ENCODE measurements around the gene PNMA8B.

Gene PNMA8B

DNA sequence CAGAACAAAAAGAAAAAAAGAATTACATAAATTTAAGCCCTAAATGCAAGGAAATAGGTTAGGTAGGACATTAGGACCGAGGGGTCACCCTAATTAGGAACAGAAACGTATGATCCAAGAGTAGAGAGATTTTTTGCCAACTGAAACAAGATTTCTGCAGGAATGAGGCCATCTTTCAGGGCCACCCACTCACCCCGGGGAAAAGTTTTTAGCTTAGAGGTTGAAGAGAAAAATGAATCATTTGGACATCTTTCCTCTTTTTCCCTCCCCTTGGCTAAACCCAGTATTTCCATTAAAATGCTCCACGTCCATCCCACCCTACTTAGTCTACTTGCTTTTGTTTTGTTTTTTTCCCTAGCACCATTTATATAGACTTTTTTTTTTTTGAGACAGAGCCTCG lies 13.7 kb downstream of the PNMA8B start:
- Histone ChIP-seq H3K79me2 (ENCODE audit: control insufficient read depth, low read length) (no peaks in the 10 kb centered on the region), H3K4me1 (ENCODE audit: control insufficient read depth, low read length) (no peaks in the 10 kb centered on the region), H3K36me3 (ENCODE audit: control insufficient read depth, low read length) (no peaks in the 10 kb centered on the region), H3K4me3 (ENCODE audit: low read length) (no peak overlapping the region), H3F3A (ENCODE audit: control insufficient read depth, insufficient read depth) (no peaks in the 10 kb centered on the region), H3K9me3 (ENCODE audit: control insufficient read depth, insufficient read depth, low read length) (no peaks in the 10 kb centered on the region), H3K27me3 (ENCODE audit: control insufficient read depth, low read length) (peaks cover 11% of the 10 kb centered on the region; the same call in 1 of the 2 replicates), H3K4me2 (ENCODE audit: low read length) (no peak overlapping the region), H3K9me2 (replicated peaks; ENCODE audit: control insufficient read depth, low read length) (no peaks in the 10 kb centered on the region), H4K20me1 (ENCODE audit: control insufficient read depth, insufficient read depth, low read depth, low read length) (no peaks in the 10 kb centered on the region), H3K27ac (ENCODE audit: low read depth, low read length) (no peak overlapping the region)
- TF ChIP-seq, protein P1, sequence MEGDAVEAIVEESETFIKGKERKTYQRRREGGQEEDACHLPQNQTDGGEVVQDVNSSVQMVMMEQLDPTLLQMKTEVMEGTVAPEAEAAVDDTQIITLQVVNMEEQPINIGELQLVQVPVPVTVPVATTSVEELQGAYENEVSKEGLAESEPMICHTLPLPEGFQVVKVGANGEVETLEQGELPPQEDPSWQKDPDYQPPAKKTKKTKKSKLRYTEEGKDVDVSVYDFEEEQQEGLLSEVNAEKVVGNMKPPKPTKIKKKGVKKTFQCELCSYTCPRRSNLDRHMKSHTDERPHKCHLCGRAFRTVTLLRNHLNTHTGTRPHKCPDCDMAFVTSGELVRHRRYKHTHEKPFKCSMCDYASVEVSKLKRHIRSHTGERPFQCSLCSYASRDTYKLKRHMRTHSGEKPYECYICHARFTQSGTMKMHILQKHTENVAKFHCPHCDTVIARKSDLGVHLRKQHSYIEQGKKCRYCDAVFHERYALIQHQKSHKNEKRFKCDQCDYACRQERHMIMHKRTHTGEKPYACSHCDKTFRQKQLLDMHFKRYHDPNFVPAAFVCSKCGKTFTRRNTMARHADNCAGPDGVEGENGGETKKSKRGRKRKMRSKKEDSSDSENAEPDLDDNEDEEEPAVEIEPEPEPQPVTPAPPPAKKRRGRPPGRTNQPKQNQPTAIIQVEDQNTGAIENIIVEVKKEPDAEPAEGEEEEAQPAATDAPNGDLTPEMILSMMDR (IDR thresholded peaks at IDR 0.05; ENCODE audit: low read depth, low read length, poor library complexity, severe bottlenecking): no peak
- TF ChIP-seq EZH2phosphoT487 (IDR thresholded peaks at IDR 0.05; ENCODE audit: borderline replicate concordance, low read length): no peak

GRCh38 chr19:46481223-46481848 lies 14.3 kb downstream of the PNMA8B start:
- Histone ChIP-seq H3K4me2 (ENCODE audit: low read length) (no peak overlapping the region), H3K9me3 (ENCODE audit: control insufficient read depth, insufficient read depth, low read length) (no peaks in the 10 kb centered on the region), H3F3A (ENCODE audit: control insufficient read depth, insufficient read depth) (no peaks in the 10 kb centered on the region), H4K20me1 (ENCODE audit: control insufficient read depth, insufficient read depth, low read depth, low read length) (no peaks in the 10 kb centered on the region), H3K27me3 (ENCODE audit: control insufficient read depth, low read length) (peaks cover 11% of the 10 kb centered on the region; the same call in 1 of the 2 replicates), H3K36me3 (ENCODE audit: control insufficient read depth, low read length) (no peaks in the 10 kb centered on the region), H3K79me2 (ENCODE audit: control insufficient read depth, low read length) (no peaks in the 10 kb centered on the region), H3K27ac (ENCODE audit: low read depth, low read length) (no peak overlapping the region), H3K4me3 (ENCODE audit: low read length) (no peak overlapping the region), H3K4me1 (ENCODE audit: control insufficient read depth, low read length) (no peaks in the 10 kb centered on the region), H3K9me2 (replicated peaks; ENCODE audit: control insufficient read depth, low read length) (no peaks in the 10 kb centered on the region)
- no peak for TF ChIP-seq EZH2phosphoT487 (IDR thresholded peaks at IDR 0.05; ENCODE audit: borderline replicate concordance, low read length)
- TF ChIP-seq, protein P1 (IDR thresholded peaks at IDR 0.05; ENCODE audit: low read depth, low read length, poor library complexity, severe bottlenecking): no peak

DNA sequence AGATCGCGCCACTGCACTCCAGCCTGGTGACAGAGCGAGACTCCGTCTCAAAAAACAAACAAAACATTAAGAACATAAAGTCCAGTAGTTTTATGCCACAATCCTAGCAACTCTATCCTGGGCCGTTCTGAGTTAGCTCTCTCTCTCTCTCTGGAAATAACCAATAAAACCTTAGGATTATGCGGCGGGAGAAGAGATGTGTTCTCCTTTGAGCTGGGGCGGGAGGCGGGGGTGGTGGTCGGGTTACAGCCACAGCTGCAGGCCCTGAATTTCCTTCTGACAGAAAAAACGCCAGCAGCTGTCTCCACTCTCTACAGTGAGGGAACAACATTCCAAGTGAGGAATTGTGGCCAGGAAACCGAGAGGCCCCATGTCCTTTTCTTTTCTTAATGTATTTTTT lies 15.3 kb downstream of the PNMA8B start:
- H3K79me2 ChIP-seq (ENCODE audit: control insufficient read depth, low read length): no peaks in the 10 kb centered on the region
- H3K27me3 ChIP-seq (ENCODE audit: control insufficient read depth, low read length): peaks cover 11% of the 10 kb centered on the region; the same call in 1 of the 2 replicates
- no peaks in the 10 kb centered on the region for H3F3A ChIP-seq (ENCODE audit: control insufficient read depth, insufficient read depth)
- no peak overlapping the region for H3K27ac ChIP-seq (ENCODE audit: low read depth, low read length)
- no peaks in the 10 kb centered on the region for H3K36me3 ChIP-seq (ENCODE audit: control insufficient read depth, low read length)
- TF ChIP-seq, protein P1 (IDR thresholded peaks at IDR 0.05; ENCODE audit: low read depth, low read length, poor library complexity, severe bottlenecking): no peak
- TF ChIP-seq EZH2phosphoT487 (IDR thresholded peaks at IDR 0.05; ENCODE audit: borderline replicate concordance, low read length): no peak
- no peak overlapping the region for H3K4me3 ChIP-seq (ENCODE audit: low read length)
- H3K4me1 ChIP-seq (ENCODE audit: control insufficient read depth, low read length): no peaks in the 10 kb centered on the region
- H3K9me2 ChIP-seq (replicated peaks; ENCODE audit: control insufficient read depth, low read length): no peaks in the 10 kb centered on the region
- H3K9me3 ChIP-seq (ENCODE audit: control insufficient read depth, insufficient read depth, low read length): no peaks in the 10 kb centered on the region
- H4K20me1 ChIP-seq (ENCODE audit: control insufficient read depth, insufficient read depth, low read depth, low read length): no peaks in the 10 kb centered on the region
- H3K4me2 ChIP-seq (ENCODE audit: low read length): no peak overlapping the region
